OCI-LY1 (cell line): ENCODE results near the gene PPM1E.

ENCODE experiments used
- H2AFZ ChIP-seq: fragments of 200-600 bp; sonication (generic), shearing (Covaris generic); 2 replicates; pipeline ENCODE4 v1.6.0; 2014; ENCODE audit warnings: antibody characterized with exemption, mild to moderate bottlenecking, low read length
- H3F3A ChIP-seq: fragments of 200-600 bp; sonication (generic), shearing (Covaris generic); 2 replicates; pipeline ENCODE4 v1.6.0; 2014; ENCODE audit warnings: mild to moderate bottlenecking, antibody characterized with exemption, low read length, moderate library complexity; ENCODE audit not compliant: insufficient read depth
- H3K27ac ChIP-seq: fragments of 200-600 bp; sonication (generic); 2 replicates; pipeline ENCODE4 v1.5.1; 2014; ENCODE audit warnings: low read length, mixed run types, mild to moderate bottlenecking, low read depth; ENCODE audit not compliant: poor library complexity, severe bottlenecking
- H3K27me3 ChIP-seq: fragments of 200-600 bp; sonication (generic); 2 replicates; pipeline ENCODE4 v1.6.0; 2014; ENCODE audit warnings: antibody characterized with exemption, mild to moderate bottlenecking, low read length, moderate library complexity; ENCODE audit not compliant: insufficient read depth
- H3K36me3 ChIP-seq: fragments of 200-600 bp; sonication (generic); 2 replicates; pipeline ENCODE4 v1.6.1; 2014; ENCODE audit warnings: mild to moderate bottlenecking, antibody characterized with exemption, low read length, moderate library complexity, mixed read lengths; ENCODE audit not compliant: insufficient read depth
- H3K4me1 ChIP-seq: fragments of 200-600 bp; sonication (generic); 2 replicates; pipeline ENCODE4 v1.5.1; 2014; ENCODE audit warnings: mild to moderate bottlenecking, low read length, moderate library complexity; ENCODE audit not compliant: insufficient read depth, severe bottlenecking
- H3K4me2 ChIP-seq: fragments of 200-600 bp; sonication (generic), shearing (Covaris generic); 2 replicates; pipeline ENCODE4 v1.6.1; 2014; ENCODE audit warnings: low read length
- H3K4me3 ChIP-seq: fragments of 200-600 bp; sonication (generic); 2 replicates; pipeline ENCODE4 v1.5.1; 2014; ENCODE audit warnings: low read length, low read depth, mild to moderate bottlenecking, mixed read lengths; ENCODE audit not compliant: poor library complexity, severe bottlenecking
- H3K79me2 ChIP-seq: fragments of 200-600 bp; shearing (Covaris generic); 2 replicates; pipeline ENCODE4 v1.6.1; 2016; ENCODE audit warnings: mixed run types, low read length, mixed read lengths; ENCODE audit not compliant: insufficient read depth
- H3K9ac ChIP-seq: fragments of 200-600 bp; sonication (generic), shearing (Covaris generic); 2 replicates; pipeline ENCODE4 v1.6.1; 2014; ENCODE audit warnings: mild to moderate bottlenecking, low read length, mixed read lengths
- H3K9me2 ChIP-seq: fragments of 200-600 bp; sonication (generic), shearing (Covaris generic); 2 replicates; pipeline ENCODE4 v1.6.1; 2014; ENCODE audit warnings: low read depth, mild to moderate bottlenecking, low read length, mixed read lengths
- H3K9me3 ChIP-seq: fragments of 200-600 bp; shearing (Covaris generic); 2 replicates; pipeline ENCODE4 v1.6.1; 2014; ENCODE audit warnings: low read length, mixed read lengths
- H4K20me1 ChIP-seq: fragments of 200-600 bp; sonication (generic), shearing (Covaris generic); 2 replicates; pipeline ENCODE4 v1.6.0; 2016; ENCODE audit warnings: mild to moderate bottlenecking, low read length; ENCODE audit not compliant: insufficient read depth
- EZH2 ChIP-seq: fragments of 200-600 bp; sonication (generic), shearing (Covaris generic); IDR thresholded peaks from 2 replicates; pipeline ENCODE4 v1.8.0; 2017; ENCODE audit warnings: borderline replicate concordance, mixed run types, mild to moderate bottlenecking, antibody characterized with exemption, low read length, moderate library complexity, mixed read lengths
- TF ChIP-seq, protein P1 (sequence below): fragments of 200-600 bp; sonication (generic), shearing (Covaris generic); IDR thresholded peaks from 2 replicates; pipeline ENCODE4 v1.5.1; 2017; ENCODE audit warnings: mild to moderate bottlenecking, antibody characterized with exemption, low read length, moderate library complexity, mixed read lengths

PPM1E gene

DNA sequence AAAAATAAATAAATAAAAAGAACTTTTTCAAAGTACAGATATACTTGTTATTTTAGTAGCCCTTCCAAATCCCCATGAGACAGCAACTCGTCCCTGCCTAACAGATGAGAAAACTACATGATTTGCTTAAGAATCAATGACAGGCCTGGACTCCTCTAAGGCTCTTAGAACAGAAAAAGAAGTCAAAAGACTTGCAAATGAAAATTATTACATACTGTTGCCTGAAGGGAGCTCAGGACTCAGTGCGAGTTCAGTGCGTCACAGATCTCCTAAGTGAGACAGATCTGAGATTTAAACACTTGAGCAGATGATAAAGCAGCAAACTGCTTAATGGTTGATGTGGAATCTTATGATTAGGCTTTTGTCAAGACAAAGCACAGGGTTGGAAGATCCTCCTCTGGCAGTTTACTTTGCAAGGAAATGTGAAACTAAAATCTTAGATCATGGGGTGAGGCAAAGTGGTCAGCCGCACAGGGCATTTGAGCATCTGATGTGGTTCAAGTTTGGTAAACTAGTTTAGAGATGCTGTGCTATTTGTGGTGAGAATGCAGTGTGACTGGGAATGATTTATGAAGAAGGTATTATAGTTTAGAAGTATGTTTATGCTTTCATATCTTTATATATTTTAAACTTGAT lies 212.9 kb downstream of the PPM1E start:
- Histone ChIP-seq H3K36me3 (no peaks in the 10 kb centered on the region), H4K20me1 (no peaks in the 10 kb centered on the region), H3K4me1 (no peaks in the 10 kb centered on the region), H2AFZ (no peak overlapping the region), H3K9me3 (no peaks in the 10 kb centered on the region), H3K9me2 (no peaks in the 10 kb centered on the region), H3K27ac (no peak overlapping the region), H3K79me2 (no peaks in the 10 kb centered on the region), H3K4me3 (no peak overlapping the region), H3K4me2 (no peak overlapping the region), H3K27me3 (no peaks in the 10 kb centered on the region), H3F3A (no peaks in the 10 kb centered on the region), H3K9ac (no peak overlapping the region)
- TF ChIP-seq EZH2, result no peak
- TF ChIP-seq, protein P1, sequence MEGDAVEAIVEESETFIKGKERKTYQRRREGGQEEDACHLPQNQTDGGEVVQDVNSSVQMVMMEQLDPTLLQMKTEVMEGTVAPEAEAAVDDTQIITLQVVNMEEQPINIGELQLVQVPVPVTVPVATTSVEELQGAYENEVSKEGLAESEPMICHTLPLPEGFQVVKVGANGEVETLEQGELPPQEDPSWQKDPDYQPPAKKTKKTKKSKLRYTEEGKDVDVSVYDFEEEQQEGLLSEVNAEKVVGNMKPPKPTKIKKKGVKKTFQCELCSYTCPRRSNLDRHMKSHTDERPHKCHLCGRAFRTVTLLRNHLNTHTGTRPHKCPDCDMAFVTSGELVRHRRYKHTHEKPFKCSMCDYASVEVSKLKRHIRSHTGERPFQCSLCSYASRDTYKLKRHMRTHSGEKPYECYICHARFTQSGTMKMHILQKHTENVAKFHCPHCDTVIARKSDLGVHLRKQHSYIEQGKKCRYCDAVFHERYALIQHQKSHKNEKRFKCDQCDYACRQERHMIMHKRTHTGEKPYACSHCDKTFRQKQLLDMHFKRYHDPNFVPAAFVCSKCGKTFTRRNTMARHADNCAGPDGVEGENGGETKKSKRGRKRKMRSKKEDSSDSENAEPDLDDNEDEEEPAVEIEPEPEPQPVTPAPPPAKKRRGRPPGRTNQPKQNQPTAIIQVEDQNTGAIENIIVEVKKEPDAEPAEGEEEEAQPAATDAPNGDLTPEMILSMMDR, result no peak

DNA sequence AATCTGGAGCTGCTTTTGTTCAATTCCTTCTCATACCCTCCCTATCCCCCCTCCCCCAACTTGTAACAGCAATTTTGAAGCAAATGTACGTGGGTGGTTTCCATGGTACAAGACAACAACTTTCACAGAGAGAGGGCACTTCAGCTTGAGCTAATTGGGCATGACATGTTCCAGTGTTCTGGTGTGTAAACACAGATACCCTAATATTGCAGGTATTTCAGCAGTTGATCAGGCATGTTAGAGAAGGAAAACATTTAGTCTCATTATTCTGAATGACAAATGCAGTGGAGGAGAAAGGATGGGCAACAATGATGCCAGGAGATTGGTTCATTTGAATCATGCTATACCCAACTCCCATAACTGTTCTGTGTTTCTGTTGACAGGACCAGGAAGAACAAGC lies 213.5 kb downstream of the PPM1E start:
- Histone ChIP-seq H4K20me1 (no peaks in the 10 kb centered on the region), H3K79me2 (no peaks in the 10 kb centered on the region), H3K4me2 (no peak overlapping the region), H3K4me3 (no peak overlapping the region), H3K36me3 (no peaks in the 10 kb centered on the region), H3K4me1 (peaks cover 2% of the 10 kb centered on the region), H3K9ac (no peak overlapping the region), H2AFZ (no peak overlapping the region), H3K27ac (no peak overlapping the region), H3K9me2 (no peaks in the 10 kb centered on the region), H3K27me3 (no peaks in the 10 kb centered on the region), H3F3A (no peaks in the 10 kb centered on the region), H3K9me3 (no peaks in the 10 kb centered on the region)
- TF ChIP-seq, protein P1, result no peak
- TF ChIP-seq EZH2, result no peak

- Histone ChIP-seq H3K36me3 (no peaks in the 10 kb centered on the region), H3K27ac (no peak overlapping the region), H3K4me3 (no peak overlapping the region), H3K4me2 (no peak overlapping the region), H3K9me2 (no peaks in the 10 kb centered on the region), H3K79me2 (no peaks in the 10 kb centered on the region), H3K4me1 (peaks cover 7% of the 10 kb centered on the region), H4K20me1 (no peaks in the 10 kb centered on the region), H3K9me3 (no peaks in the 10 kb centered on the region), H3K9ac (no peak overlapping the region), H2AFZ (no peak overlapping the region), H3K27me3 (no peaks in the 10 kb centered on the region), H3F3A (no peaks in the 10 kb centered on the region)
- TF ChIP-seq EZH2, result no peak
- TF ChIP-seq, protein P1, result no peak
Measured at GRCh38 chr17:58969612-58970011, 214.0 kb downstream of the PPM1E start.
